ENCODE measurements around the gene CHRNB1. TPM values are rescaled to one million over a fixed set of nuclear protein-coding genes. Genes with fewer than 3 reads are reported as not detected.

The CHRNB1 gene, protein sequence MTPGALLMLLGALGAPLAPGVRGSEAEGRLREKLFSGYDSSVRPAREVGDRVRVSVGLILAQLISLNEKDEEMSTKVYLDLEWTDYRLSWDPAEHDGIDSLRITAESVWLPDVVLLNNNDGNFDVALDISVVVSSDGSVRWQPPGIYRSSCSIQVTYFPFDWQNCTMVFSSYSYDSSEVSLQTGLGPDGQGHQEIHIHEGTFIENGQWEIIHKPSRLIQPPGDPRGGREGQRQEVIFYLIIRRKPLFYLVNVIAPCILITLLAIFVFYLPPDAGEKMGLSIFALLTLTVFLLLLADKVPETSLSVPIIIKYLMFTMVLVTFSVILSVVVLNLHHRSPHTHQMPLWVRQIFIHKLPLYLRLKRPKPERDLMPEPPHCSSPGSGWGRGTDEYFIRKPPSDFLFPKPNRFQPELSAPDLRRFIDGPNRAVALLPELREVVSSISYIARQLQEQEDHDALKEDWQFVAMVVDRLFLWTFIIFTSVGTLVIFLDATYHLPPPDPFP
- 10 to 100 TPM in 7 of 9 donors, 1 to 10 TPM in 2; 8.2 to 14.2 (median 11.0) TPM for total RNA-seq
- 10 to 100 TPM; 11.2 to 27.3 TPM for polyA plus RNA-seq
- long read RNA-seq, donor 1, transcript CHRNB1-207 (2 exons, 1,095 nt): major isoform, 6 of 17 reads
- long read RNA-seq, donor 1, partial matches to known transcripts: 7 of 17 reads
- long read RNA-seq, donor 1, other reads (novel, unspliced or antisense): 1 of 17 reads
- long read RNA-seq, donor 2, transcript CHRNB1-202 (10 exons, 1,623 nt): minor isoform, 5 of 41 reads
- long read RNA-seq, donor 2, transcript CHRNB1-207 (2 exons, 1,095 nt): minor isoform, 5 of 41 reads
- long read RNA-seq, donor 2, transcript CHRNB1-201 (11 exons, 2,557 nt): major isoform, 24 of 41 reads
- long read RNA-seq, donor 2, partial matches to known transcripts: 5 of 41 reads
- long read RNA-seq, donor 2, other reads (novel, unspliced or antisense): 2 of 41 reads
- long read RNA-seq, donor 3, transcript CHRNB1-201 (11 exons, 2,557 nt): major isoform, 5 of 15 reads
- long read RNA-seq, donor 3, partial matches to known transcripts: 7 of 15 reads
- long read RNA-seq, donor 3, other reads (novel, unspliced or antisense): 0 of 15 reads

DNA sequence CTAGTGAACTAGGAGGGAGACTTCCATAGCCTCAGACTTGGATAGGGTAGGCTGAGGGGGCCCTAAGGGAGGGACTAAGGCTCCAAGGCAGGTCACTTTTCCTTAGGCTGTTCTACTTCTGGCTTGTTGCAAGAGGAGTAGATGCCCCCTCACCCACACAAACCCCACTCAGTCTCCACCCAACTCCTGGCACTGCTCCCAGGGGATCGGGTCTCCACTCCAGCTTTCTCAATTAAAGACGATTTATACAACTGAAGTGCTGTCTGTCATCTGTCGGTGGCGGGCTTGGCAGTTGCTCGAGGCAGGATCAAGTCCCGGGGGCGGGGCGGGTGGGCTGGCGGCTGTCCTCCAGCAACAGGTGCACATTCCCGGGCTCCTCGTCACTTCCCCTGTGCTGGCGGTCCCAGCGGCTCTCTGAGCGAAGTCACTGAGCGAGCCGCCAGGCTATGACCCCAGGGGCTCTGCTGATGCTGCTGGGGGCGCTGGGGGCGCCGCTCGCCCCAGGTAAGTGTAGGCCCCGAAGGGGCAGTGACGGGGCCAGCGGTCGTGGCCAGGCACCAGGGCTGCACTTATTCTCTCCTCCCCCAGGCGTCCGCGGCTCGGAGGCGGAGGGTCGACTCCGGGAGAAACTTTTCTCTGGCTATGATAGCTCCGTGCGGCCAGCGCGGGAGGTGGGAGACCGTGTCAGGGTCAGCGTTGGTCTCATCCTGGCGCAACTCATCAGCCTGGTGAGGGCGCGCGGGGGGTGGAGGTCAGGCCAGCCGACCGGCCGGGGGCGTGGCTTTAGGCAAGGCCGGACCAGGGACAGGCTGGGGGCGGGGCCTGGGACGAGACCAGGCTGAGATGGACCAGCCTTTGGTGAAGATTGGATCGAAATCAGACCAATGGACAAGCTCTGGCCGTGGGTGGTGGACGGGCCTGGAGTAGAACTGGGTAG, at the start of gene CHRNB1:
TSS of gene CHRNB1 (plus strand) at position 380 of the 937 bp plus-strand sequence. CDS start at position 447, 67 bp downstream.
- Histone ChIP-seq H3K4me3 (peak within 1 kb of the TSS; percentile 40 to 64 (median 54)), H3K4me1 (peaks cover 0 to 35% (median 17%) of the 10 kb centered on the region in 12 donors), H3K36me3 (no peaks in the 10 kb centered on the region), H3K9me3 (no peaks in the 10 kb centered on the region), H3K27me3 (peaks cover 0 to 48% (median 6%) of the 10 kb centered on the region in 9 donors), H3K27ac (peak within 1 kb of the TSS in 10 of 12 donors; percentile 27 to 77 (median 65))
- ATAC-seq: peak; percentile 80 to 92 (median 90)
- TF ChIP-seq, protein P1, sequence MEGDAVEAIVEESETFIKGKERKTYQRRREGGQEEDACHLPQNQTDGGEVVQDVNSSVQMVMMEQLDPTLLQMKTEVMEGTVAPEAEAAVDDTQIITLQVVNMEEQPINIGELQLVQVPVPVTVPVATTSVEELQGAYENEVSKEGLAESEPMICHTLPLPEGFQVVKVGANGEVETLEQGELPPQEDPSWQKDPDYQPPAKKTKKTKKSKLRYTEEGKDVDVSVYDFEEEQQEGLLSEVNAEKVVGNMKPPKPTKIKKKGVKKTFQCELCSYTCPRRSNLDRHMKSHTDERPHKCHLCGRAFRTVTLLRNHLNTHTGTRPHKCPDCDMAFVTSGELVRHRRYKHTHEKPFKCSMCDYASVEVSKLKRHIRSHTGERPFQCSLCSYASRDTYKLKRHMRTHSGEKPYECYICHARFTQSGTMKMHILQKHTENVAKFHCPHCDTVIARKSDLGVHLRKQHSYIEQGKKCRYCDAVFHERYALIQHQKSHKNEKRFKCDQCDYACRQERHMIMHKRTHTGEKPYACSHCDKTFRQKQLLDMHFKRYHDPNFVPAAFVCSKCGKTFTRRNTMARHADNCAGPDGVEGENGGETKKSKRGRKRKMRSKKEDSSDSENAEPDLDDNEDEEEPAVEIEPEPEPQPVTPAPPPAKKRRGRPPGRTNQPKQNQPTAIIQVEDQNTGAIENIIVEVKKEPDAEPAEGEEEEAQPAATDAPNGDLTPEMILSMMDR (IDR thresholded peaks at IDR 0.05): peak in 3 of 12 donors; percentile 13 to 18 (median 16)
- TF ChIP-seq POLR2A (IDR thresholded peaks at IDR 0.05): no peak
- 4 to 5% (median 4%) methylated on average over 19 to 51 of the region's 51 CpGs for WGBS, 4 donors
- peak; percentile 82 to 90 (median 86) for DNase-seq
- intact Hi-C loops (cut with DNase I): loop anchor here in 4 of 10 donors (5.0 to 10.0 kb wide), 2 partner anchors 32 to 400 kb away; partner anchors contain the start of gene ZBTB4 (in 3 of the 4)

DNA sequence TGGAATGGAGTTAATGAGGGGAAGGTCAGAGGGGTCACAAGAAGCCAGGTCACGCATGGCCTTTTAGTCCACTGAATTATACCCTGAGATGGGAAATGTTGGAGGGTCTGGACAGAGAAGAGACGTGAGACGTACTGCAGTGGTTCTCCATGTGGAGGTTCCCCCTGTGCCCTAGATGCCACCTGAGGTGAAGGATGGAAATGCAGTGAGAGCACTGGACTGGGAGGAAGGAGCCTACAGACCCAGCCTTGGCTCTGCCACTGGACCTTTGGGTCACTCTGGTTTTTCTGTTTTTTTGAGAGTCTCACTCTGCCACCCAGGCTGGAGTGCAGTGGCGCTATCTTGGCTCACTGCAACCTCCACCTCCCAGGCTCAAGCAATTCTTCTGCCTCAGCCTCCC, 48.7 kb upstream of the CHRNB1 start:
- TF ChIP-seq POLR2A (IDR thresholded peaks at IDR 0.05): no peak
- TF ChIP-seq, protein P1 (IDR thresholded peaks at IDR 0.05): no peak
- Histone ChIP-seq H3K27ac (no peak overlapping the region), H3K4me1 (peaks cover 0 to 23% (median 17%) of the 10 kb centered on the region in 12 donors), H3K4me3 (no peak overlapping the region), H3K27me3 (no peaks in the 10 kb centered on the region), H3K36me3 (peaks cover 0 to 17% (median 8%) of the 10 kb centered on the region in 9 donors), H3K9me3 (no peaks in the 10 kb centered on the region)
- no peak for ATAC-seq
- intact Hi-C loops (cut with DNase I): no loop called here
- 90 to 96% (median 92%) methylated on average over 4 of the region's 4 CpGs for WGBS, 4 donors
- DNase-seq: no peak

DNA sequence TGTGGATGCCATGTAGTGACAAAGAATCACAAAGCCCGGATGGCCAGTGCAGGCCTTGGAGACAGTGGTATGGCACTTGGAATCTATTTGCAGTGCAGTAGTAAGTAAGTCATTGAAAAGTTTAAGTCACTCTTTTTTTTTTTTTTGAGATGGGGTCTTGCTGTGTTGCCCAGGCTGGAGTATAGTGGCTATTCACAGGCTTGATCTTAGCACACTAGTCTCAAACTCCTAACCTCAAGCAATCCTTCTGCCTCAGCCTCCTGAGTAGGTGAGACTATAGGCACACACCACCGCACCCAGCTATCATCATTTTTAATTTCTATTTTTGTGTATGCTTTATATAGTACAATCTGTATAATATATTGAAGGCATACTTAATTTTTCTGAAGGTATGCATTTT, 46.2 kb upstream of the CHRNB1 start:
- DNase-seq: no peak
- 83 to 89% (median 87%) methylated on average over 2 of the region's 2 CpGs for WGBS, 4 donors
- Histone ChIP-seq H3K4me1 (peaks cover 5 to 31% (median 22%) of the 10 kb centered on the region in 12 donors), H3K27ac (no peak overlapping the region), H3K4me3 (no peak overlapping the region), H3K27me3 (no peaks in the 10 kb centered on the region), H3K36me3 (no peaks in the 10 kb centered on the region), H3K9me3 (no peaks in the 10 kb centered on the region)
- TF ChIP-seq POLR2A (IDR thresholded peaks at IDR 0.05): no peak
- TF ChIP-seq, protein P1 (IDR thresholded peaks at IDR 0.05): no peak
- intact Hi-C loops (cut with DNase I): no loop called here
- no peak for ATAC-seq

Data from heart left ventricle (tissue), 16 donors.